Mucosa of descending colon (tissue), 3 donors: ENCODE results near the gene BCL10. TPM values are rescaled to one million over a fixed set of nuclear protein-coding genes. Genes with fewer than 3 reads are reported as not detected.

Experiments used
- ATAC-seq: fragments of 200-7000 bp; cut with Tn5 transposase; one replicate; pipeline ENCODE4 v1.9.1; 2020; ENCODE audit warnings: mild to moderate bottlenecking, moderate library complexity
- DNase-seq, 3 donors: peaks; one replicate each; pipeline ENCODE4 v3.0.0-alpha.2; 2020
- H3K36me3 ChIP-seq: fragments of 200-600 bp; one replicate; pipeline ENCODE4 v1.8.0; 2021; ENCODE audit warnings: low read depth, mild to moderate bottlenecking
- H3K4me1 ChIP-seq: fragments of 200-600 bp; one replicate; pipeline ENCODE4 v1.8.0; 2021; ENCODE audit warnings: low read depth, mild to moderate bottlenecking
- H3K4me3 ChIP-seq: fragments of 200-600 bp; one replicate; pipeline ENCODE4 v1.8.0; 2021; ENCODE audit warnings: mild to moderate bottlenecking
- H3K9me3 ChIP-seq: fragments of 200-600 bp; one replicate; pipeline ENCODE4 v1.8.0; 2021; ENCODE audit warnings: mild to moderate bottlenecking
- intact Hi-C, 2 donors: fragments of 100-400 bp; cut with DNase I in 1 of 2; cut with micrococcal nuclease in 1 of 2; formaldehyde crosslinking; loops; one replicate each; pipeline versions ENCODE4 v1.11.0 to v1.11.1; 2022; cut with DNase I, micrococcal nuclease
- total RNA-seq, 3 donors: library from RNA; stranded (reverse); fragmentation: NEBNext Ultra II Directional in 2 of 3; extraction: Animal tissue kit (Norgen Biotek cat#: 25700) in 2 of 3; gene quantifications; one replicate each; pipeline versions ENCODE4 v1.2.1 to v1.2.4, GENCODE V29; 2021 to 2023
- TF ChIP-seq, protein P1 (sequence below): fragments of 200-600 bp; IDR thresholded peaks from one replicate; pipeline ENCODE4 v1.8.0; 2022; ENCODE audit warnings: antibody characterized with exemption, mild to moderate bottlenecking
- donor health status: DM: no; HTN: no; CAD: no; lungs with moderate emphysema.
- donor health status: DM: no; HTN: no; CAD: no.
- donor health status: DM: no; HTN: yes; CAD: no.

BCL10 gene
- total RNA-seq, 3 donors from 2014 or later, result 63.5 to 128 (median 121) TPM

DNA sequence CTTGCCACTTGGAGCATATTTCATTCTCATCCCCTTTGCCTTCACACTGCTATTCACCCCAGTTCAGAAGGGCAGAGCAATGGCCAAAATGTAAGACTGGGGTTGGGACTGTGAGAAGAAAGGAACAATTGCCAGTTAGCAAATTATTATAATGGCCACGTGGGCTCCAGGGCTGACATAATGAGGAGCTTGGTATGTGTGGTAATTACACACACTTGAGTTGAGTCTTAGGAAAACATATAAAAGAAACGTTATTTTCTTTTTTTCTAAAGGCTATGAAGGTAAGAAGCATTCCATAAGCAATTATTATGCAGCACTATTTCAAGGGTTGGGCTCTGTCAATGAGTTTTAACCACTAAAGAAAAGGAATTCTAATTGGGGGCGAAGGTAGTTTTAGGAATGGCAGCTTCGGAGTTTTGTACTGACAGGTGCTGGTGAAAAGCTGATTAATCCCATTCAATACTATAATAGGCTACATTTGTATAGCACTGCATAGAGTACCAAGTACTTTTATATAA, 32.5 kb upstream of the BCL10 start:
- peaks cover 8% of the 10 kb centered on the region for H3K4me1 ChIP-seq
- no peak overlapping the region for H3K4me3 ChIP-seq
- H3K9me3 ChIP-seq, result no peaks in the 10 kb centered on the region
- no peaks in the 10 kb centered on the region for H3K36me3 ChIP-seq
- ATAC-seq, result no peak
- no peak for DNase-seq
- TF ChIP-seq, protein P1, sequence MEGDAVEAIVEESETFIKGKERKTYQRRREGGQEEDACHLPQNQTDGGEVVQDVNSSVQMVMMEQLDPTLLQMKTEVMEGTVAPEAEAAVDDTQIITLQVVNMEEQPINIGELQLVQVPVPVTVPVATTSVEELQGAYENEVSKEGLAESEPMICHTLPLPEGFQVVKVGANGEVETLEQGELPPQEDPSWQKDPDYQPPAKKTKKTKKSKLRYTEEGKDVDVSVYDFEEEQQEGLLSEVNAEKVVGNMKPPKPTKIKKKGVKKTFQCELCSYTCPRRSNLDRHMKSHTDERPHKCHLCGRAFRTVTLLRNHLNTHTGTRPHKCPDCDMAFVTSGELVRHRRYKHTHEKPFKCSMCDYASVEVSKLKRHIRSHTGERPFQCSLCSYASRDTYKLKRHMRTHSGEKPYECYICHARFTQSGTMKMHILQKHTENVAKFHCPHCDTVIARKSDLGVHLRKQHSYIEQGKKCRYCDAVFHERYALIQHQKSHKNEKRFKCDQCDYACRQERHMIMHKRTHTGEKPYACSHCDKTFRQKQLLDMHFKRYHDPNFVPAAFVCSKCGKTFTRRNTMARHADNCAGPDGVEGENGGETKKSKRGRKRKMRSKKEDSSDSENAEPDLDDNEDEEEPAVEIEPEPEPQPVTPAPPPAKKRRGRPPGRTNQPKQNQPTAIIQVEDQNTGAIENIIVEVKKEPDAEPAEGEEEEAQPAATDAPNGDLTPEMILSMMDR, result no peak
- intact Hi-C loops, result loop anchor here in 1 of 2 donors (10.0 kb wide), 2 partner anchors 276 to 386 kb away; partner anchors contain the start of gene CCN1

DNA sequence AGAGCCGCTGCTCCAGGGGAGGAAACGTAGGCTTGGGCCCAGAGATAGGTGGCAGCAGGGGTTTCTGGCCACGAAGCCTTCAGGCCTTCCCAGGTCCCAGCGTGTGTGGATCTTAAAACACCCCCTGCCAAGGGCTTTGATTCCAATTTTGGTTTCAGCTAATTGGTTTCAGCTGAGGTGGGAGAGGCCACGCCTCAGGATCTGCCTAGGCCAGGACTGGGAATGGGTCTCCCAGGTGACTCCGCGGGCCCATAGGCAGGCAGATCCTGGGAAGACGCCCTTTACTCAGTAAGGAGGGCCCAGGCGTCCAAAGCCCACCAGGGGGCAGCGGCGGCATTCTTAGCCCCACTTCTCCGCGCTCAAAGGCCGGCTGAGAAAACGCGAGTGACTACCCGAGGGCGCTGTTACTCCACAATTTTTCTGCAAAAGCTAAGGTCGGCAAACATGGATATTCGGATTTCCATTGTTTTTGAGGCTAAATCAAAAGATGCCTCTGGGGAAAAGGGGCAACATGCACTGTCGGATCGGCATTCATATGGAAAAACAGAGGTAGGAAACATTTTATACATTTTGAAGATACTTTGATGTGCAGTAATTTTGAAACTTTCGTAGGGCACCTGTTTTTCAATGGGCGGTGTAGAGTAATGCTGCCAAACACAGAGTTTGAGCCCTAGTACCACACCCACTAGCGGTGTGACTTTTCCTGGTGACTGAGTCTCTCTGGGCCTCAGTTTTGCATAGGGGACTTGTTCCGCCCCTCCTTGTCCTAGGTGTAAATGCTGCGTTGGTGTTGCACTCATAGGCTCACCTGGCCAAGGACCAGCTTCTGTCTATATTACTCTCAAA, 31.8 kb upstream of the BCL10 start:
- ATAC-seq (peak; percentile 98), DNase-seq (peak; percentile 80 to 94 (median 90))
- Histone ChIP-seq H3K36me3 (no peaks in the 10 kb centered on the region), H3K4me1 (peaks cover 8% of the 10 kb centered on the region), H3K4me3 (no peak overlapping the region), H3K9me3 (no peaks in the 10 kb centered on the region)
- intact Hi-C loops, result loop anchor here in 1 of 2 donors (10.0 kb wide), 2 partner anchors 277 to 387 kb away; partner anchors contain the start of gene CCN1
- TF ChIP-seq, protein P1, result peak; percentile 77

DNA sequence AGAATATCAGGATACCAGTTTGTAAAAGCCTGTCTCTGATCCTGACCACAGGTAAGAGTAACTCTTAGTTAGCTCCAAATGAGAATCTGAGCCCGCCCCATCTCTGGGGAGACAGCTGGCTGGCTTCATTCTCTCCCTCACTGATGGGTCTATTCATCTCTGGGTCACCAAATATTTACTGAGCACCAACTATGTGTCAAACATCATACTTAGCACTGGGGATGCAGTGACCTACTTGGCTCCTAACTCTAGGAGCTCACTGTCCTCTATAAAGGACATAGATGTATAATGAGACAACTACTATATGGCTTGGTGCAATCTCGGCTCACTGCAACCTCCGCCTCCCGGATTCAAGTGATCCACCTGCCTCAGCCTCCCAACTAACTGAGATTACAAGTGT, 29.8 kb upstream of the BCL10 start:
- no peaks in the 10 kb centered on the region for H3K36me3 ChIP-seq
- TF ChIP-seq, protein P1, result no peak
- no peaks in the 10 kb centered on the region for H3K9me3 ChIP-seq
- peaks cover 8% of the 10 kb centered on the region for H3K4me1 ChIP-seq
- no peak overlapping the region for H3K4me3 ChIP-seq
- no peak for ATAC-seq
- no peak for DNase-seq
- intact Hi-C loops, result loop anchor here in 1 of 2 donors (10.0 kb wide), 2 partner anchors 279 to 389 kb away; partner anchors contain the start of gene CCN1

DNA sequence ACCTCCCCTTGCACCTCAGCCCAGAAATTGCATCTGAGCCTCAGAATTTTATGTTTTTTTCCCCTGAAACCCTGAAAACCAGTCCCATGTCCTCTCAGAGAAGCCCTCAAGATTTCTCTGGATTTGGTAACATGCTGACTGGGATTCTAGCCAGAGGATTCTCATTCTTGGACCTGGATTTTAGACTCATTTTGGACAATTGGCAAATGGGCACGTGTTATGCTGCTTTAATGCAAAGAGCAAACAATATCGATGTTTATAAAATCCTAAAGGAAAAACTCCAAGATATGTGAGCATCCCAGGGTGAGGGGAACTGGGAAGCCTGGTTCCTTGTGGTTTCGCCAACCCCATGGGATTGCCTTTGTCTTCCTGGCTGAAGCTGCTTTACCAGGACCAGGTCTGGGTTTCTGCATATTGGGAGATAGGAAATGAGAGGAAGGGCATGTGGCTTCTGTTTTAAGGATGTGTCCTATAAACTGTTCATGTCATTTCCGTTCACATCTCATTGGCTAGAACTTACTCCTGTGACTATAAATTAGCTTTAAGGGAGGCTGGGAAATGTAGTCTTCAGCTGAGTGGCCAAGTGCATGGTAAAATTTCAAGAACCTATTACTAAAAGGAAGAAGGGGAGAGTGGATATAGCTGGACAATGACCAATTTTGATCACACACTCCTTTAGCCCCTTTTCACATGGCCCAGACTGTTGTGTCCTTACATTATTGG, 27.2 kb upstream of the BCL10 start:
- ATAC-seq, result no peak
- TF ChIP-seq, protein P1, result no peak
- intact Hi-C loops, result loop anchor here in 1 of 2 donors (10.0 kb wide), 2 partner anchors 281 to 391 kb away; partner anchors contain the start of gene CCN1
- Histone ChIP-seq H3K4me1 (peaks cover 7% of the 10 kb centered on the region), H3K9me3 (no peaks in the 10 kb centered on the region), H3K36me3 (no peaks in the 10 kb centered on the region), H3K4me3 (no peak overlapping the region)
- DNase-seq, result no peak

DNA sequence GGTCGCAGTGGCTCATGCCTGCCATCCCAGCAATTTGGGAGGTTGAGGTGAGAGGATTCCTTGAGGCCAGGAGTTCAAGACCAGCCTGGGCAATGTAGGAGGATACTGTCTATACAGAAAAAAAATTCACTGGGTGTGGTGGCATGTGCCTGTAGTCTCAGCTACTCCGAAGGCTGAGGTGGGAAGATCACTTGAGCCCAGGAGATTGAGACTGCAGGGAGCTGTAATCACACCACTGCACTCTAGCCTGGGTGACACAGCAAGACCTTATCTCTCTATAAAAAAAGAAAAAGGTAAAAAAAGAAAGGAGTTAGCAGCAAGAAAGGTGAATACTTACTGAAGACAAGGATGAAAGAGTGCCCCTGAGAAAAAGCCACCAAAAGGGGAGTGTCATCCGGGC, 23.7 kb upstream of the BCL10 start:
- intact Hi-C loops, result loop anchor here in 1 of 2 donors (10.0 kb wide), 2 partner anchors 285 to 395 kb away; partner anchors contain the start of gene CCN1

More for the DNA sequence above, 23.7 kb upstream of the BCL10 start:
- Histone ChIP-seq H3K4me1 (peaks cover 10% of the 10 kb centered on the region), H3K4me3 (no peak overlapping the region), H3K36me3 (no peaks in the 10 kb centered on the region), H3K9me3 (no peaks in the 10 kb centered on the region)
- ATAC-seq (no peak), DNase-seq (no peak)
- TF ChIP-seq, protein P1, result no peak
